CD14-positive monocyte (primary cell): ENCODE data around the gene TNFRSF19. TPM values are rescaled to one million over a fixed set of nuclear protein-coding genes. Genes with fewer than 3 reads are reported as not detected.

Experiments used
- DNase-seq, 3 donors: peaks; one replicate each; pipeline ENCODE4 v3.0.0-alpha.2; 2011 to 2022
- H2AFZ ChIP-seq: 2 replicates; pipeline ENCODE4 v1.6.0; 2012; ENCODE audit warnings: mild to moderate bottlenecking, low read depth, low read length, inconsistent platforms; ENCODE audit not compliant: insufficient read depth, poor library complexity, severe bottlenecking
- H3K27ac ChIP-seq, 2 donors: 1 replicate in 1 of 2; 2 replicates in 1 of 2; pipeline ENCODE4 v1.5.1; 2012 to 2013; ENCODE audit warnings: low read length in 2 of 2, control low read depth in 1 of 2, inconsistent platforms in 1 of 2, low read depth in 1 of 2, mild to moderate bottlenecking in 1 of 2
- H3K27me3 ChIP-seq, 2 donors: one replicate each; pipeline versions ENCODE4 v1.6.0 to v1.6.1; 2011 to 2013; ENCODE audit warnings: low read length in 2 of 2; ENCODE audit not compliant: control insufficient read depth in 2 of 2, insufficient read depth in 2 of 2
- H3K36me3 ChIP-seq, 2 donors: replicated peaks in 1 of 2; 1 replicate in 1 of 2; 2 replicates in 1 of 2; pipeline versions ENCODE4 v1.5.1 to v1.6.1; 2012 to 2013; ENCODE audit warnings: low read length in 2 of 2, control low read depth in 1 of 2, inconsistent platforms in 1 of 2, mild to moderate bottlenecking in 1 of 2; ENCODE audit not compliant: insufficient read depth in 2 of 2, control insufficient read depth in 1 of 2
- H3K4me1 ChIP-seq, 2 donors: 1 replicate in 1 of 2; 2 replicates in 1 of 2; pipeline versions ENCODE4 v1.5.1 to v1.6.1; 2012 to 2013; ENCODE audit warnings: low read length in 2 of 2, control low read depth in 1 of 2, inconsistent platforms in 1 of 2, mild to moderate bottlenecking in 1 of 2, moderate library complexity in 1 of 2; ENCODE audit not compliant: insufficient read depth in 2 of 2, control insufficient read depth in 1 of 2
- H3K4me2 ChIP-seq: replicated peaks from 2 replicates; pipeline ENCODE3; 2012; ENCODE audit warnings: low read length, moderate library complexity, mild to moderate bottlenecking; ENCODE audit not compliant: poor library complexity, severe bottlenecking; ENCODE audit errors: extremely low read depth
- H3K4me3 ChIP-seq, 3 experiments: fragments of 200-600 bp in 1 of 3; sonication (generic) in 1 of 3; replicated peaks in 1 of 3; 1 replicate in 2 of 3; 2 replicates in 1 of 3; pipeline ENCODE4 v1.5.1; 2011 to 2013; ENCODE audit warnings: low read length in 3 of 3, mild to moderate bottlenecking in 3 of 3, control low read depth in 2 of 3, low read depth in 2 of 3, inconsistent platforms in 1 of 3, moderate library complexity in 1 of 3
- H3K79me2 ChIP-seq: 2 replicates; pipeline ENCODE4 v1.6.0; 2012; ENCODE audit warnings: mild to moderate bottlenecking, control low read depth, inconsistent platforms, low read length, moderate library complexity; ENCODE audit not compliant: insufficient read depth
- H3K9ac ChIP-seq: 2 replicates; pipeline ENCODE4 v1.6.0; 2017; ENCODE audit warnings: low read length, mild to moderate bottlenecking; ENCODE audit not compliant: insufficient read depth, poor library complexity, severe bottlenecking
- H3K9me3 ChIP-seq, 2 donors: replicated peaks in 1 of 2; 1 replicate in 1 of 2; 2 replicates in 1 of 2; pipeline versions ENCODE4 v1.5.1 to v1.6.1; 2012 to 2013; ENCODE audit warnings: low read length in 2 of 2, control low read depth in 1 of 2; ENCODE audit not compliant: control insufficient read depth in 1 of 2, insufficient read depth in 1 of 2
- H4K20me1 ChIP-seq: 2 replicates; pipeline ENCODE4 v1.6.0; 2012; ENCODE audit warnings: mild to moderate bottlenecking, low read length, control low read depth, moderate library complexity; ENCODE audit not compliant: insufficient read depth
- H3K27ac Mint-ChIP-seq, 7 donors: one replicate each; pipeline ENCODE4 v1.8.0; 2020; ENCODE audit warnings: mild to moderate bottlenecking in 7 of 7, mixed read lengths in 7 of 7, moderate library complexity in 6 of 7, inconsistent platforms in 2 of 7
- H3K27me3 Mint-ChIP-seq, 3 donors: one replicate each; pipeline ENCODE4 v1.8.0; 2021 to 2022; ENCODE audit warnings: low read depth in 3 of 3, mild to moderate bottlenecking in 3 of 3, mixed read lengths in 3 of 3, moderate library complexity in 3 of 3, inconsistent platforms in 1 of 3
- H3K36me3 Mint-ChIP-seq, 2 donors: one replicate each; pipeline ENCODE4 v1.8.0; 2020; ENCODE audit warnings: mixed read lengths in 2 of 2, inconsistent platforms in 1 of 2, mild to moderate bottlenecking in 1 of 2
- H3K4me1 Mint-ChIP-seq: one replicate; pipeline ENCODE4 v1.8.0; 2020; ENCODE audit warnings: mild to moderate bottlenecking, mixed read lengths
- H3K4me3 Mint-ChIP-seq, 2 donors: one replicate each; pipeline ENCODE4 v1.8.0; 2020; ENCODE audit warnings: mild to moderate bottlenecking in 2 of 2, mixed read lengths in 2 of 2, moderate library complexity in 1 of 2
- H3K9me3 Mint-ChIP-seq, 7 donors: one replicate each; pipeline ENCODE4 v1.8.0; 2020 to 2022; ENCODE audit warnings: mixed read lengths in 7 of 7, mild to moderate bottlenecking in 6 of 7, moderate library complexity in 6 of 7, inconsistent platforms in 2 of 7
- WGBS: methylation state at CpG from one replicate; pipeline ENCODE4 v1.1.5; 2013; ENCODE audit warnings: missing lambda C conversion rate; ENCODE audit not compliant: insufficient coverage; 5-methylcytosine and 5-hydroxymethylcytosine counted together
- intact Hi-C, 2 donors: fragments of 100-400 bp; cut with micrococcal nuclease; formaldehyde crosslinking; loops; one replicate each; pipeline versions ENCODE4 v1.15.0 to v1.15.1; 2023
- polyA plus RNA-seq, 3 donors: library from polyadenylated mRNA; depleted of rRNA in 1 of 3; unstranded in 2 of 3; stranded (reverse) in 1 of 3; fragments of 300-500 nt in 2 of 3; fragments of >200 nt in 1 of 3; fragmentation: Illumina TruSeq in 2 of 3; gene quantifications; 1 replicate in 2 of 3; 2 replicates in 1 of 3; pipeline ENCODE4 v1.2.3, GENCODE V29; 2012 to 2021
- TF ChIP-seq, protein P1 (sequence below): fragments of 200-600 bp; IDR thresholded peaks from one replicate; pipeline ENCODE4 v1.8.0; 2022; ENCODE audit warnings: antibody characterized with exemption, mild to moderate bottlenecking

TNFRSF19 gene
- polyA plus RNA-seq, 3 donors = 0.11 TPM; not detected in 2

DNA sequence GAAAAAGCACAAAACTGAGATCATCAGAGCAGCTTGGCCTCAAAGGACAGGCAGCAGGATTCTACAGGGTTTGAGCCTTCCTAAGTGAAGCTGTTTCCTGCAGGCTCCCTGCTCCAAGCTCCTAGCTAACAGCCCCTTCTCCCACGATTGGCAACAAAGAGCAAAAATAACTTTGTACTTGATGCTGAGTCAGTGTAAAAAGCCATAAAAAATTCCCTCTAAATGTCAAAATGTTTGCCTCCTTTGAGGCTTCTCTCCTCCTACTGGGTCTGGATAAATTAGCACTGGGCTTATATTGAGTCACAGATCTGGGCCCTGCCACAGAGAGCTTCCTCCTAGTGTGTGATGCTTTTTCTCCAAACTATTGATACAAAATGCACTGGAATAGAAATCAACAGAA is 153.3 kb downstream of the TNFRSF19 start:
- Histone ChIP-seq H3K9me3 (no peaks in the 10 kb centered on the region), H3K27ac (no peak overlapping the region), H3K9ac (no peak overlapping the region), H3K79me2 (no peaks in the 10 kb centered on the region), H3K27me3 (no peaks in the 10 kb centered on the region), H2AFZ (no peak overlapping the region), H4K20me1 (no peaks in the 10 kb centered on the region), H3K4me1 (no peaks in the 10 kb centered on the region), H3K4me3 (no peak overlapping the region), H3K36me3 (no peaks in the 10 kb centered on the region), H3K4me2 (no peak overlapping the region)
- Mint-ChIP-seq H3K4me1 (no peaks in the 10 kb centered on the region), H3K9me3 (peaks cover 0 to 2% (median 0%) of the 10 kb centered on the region in 7 donors), H3K27me3 (peaks cover 0 to 4% (median 2%) of the 10 kb centered on the region in 3 donors), H3K4me3 (no peak overlapping the region), H3K36me3 (peaks cover 0 to 4% of the 10 kb centered on the region in 2 donors), H3K27ac (no peak overlapping the region)
- DNase-seq = no peak
- intact Hi-C loops = no loop called here
- WGBS = no CpG with 5 or more reads among the region's 1 CpG
- TF ChIP-seq, protein P1, sequence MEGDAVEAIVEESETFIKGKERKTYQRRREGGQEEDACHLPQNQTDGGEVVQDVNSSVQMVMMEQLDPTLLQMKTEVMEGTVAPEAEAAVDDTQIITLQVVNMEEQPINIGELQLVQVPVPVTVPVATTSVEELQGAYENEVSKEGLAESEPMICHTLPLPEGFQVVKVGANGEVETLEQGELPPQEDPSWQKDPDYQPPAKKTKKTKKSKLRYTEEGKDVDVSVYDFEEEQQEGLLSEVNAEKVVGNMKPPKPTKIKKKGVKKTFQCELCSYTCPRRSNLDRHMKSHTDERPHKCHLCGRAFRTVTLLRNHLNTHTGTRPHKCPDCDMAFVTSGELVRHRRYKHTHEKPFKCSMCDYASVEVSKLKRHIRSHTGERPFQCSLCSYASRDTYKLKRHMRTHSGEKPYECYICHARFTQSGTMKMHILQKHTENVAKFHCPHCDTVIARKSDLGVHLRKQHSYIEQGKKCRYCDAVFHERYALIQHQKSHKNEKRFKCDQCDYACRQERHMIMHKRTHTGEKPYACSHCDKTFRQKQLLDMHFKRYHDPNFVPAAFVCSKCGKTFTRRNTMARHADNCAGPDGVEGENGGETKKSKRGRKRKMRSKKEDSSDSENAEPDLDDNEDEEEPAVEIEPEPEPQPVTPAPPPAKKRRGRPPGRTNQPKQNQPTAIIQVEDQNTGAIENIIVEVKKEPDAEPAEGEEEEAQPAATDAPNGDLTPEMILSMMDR = no peak

DNA sequence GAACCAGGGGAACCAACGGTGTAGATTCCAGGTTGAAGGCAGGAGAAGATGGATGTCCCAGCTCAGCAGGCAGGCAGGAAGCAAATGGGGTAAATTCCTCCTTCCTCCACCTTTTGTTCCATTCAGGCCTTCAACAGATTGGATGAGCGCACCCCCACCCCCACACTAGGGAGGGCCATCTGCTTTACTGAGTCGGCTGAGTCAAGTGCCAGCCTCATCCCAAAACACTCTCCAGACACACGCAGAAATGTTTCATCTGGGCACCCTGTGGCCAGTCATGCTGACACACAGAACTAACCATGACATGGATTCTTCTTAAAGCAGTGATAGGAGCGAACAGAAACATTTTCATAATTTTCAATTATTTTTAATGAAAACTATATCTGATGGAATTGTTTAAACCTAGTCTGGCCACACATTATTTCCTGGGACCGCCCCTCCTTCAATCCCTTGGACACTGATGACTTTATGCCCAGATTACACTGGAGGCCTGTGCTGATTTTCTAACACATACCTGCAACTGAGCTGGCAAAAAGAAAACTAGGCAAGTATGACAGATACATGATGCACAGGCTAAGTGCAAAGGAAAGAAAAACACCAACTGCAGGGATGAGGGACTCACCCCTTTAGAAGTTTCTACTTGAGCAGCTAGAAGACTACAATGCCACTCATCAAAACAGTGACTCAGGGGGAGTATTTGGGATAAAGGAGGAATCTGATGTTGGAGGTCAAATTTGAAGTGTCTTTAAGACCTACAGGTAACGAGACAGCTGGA is 154.2 kb downstream of the TNFRSF19 start:
- Histone ChIP-seq H3K9ac (no peak overlapping the region), H3K36me3 (peaks cover 0 to 5% of the 10 kb centered on the region in 2 donors), H4K20me1 (no peaks in the 10 kb centered on the region), H3K9me3 (no peaks in the 10 kb centered on the region), H3K4me3 (no peak overlapping the region), H3K4me2 (no peak overlapping the region), H3K27ac (no peak overlapping the region), H3K4me1 (no peaks in the 10 kb centered on the region), H3K27me3 (no peaks in the 10 kb centered on the region), H3K79me2 (no peaks in the 10 kb centered on the region), H2AFZ (no peak overlapping the region)
- WGBS = 96% methylated on average over 3 of the region's 7 CpGs
- TF ChIP-seq, protein P1 = no peak
- H3K27me3 Mint-ChIP-seq = peaks cover 0 to 5% (median 2%) of the 10 kb centered on the region in 3 donors
- peaks cover 0 to 2% (median 0%) of the 10 kb centered on the region in 7 donors for H3K9me3 Mint-ChIP-seq
- intact Hi-C loops = no loop called here
- DNase-seq = no peak
- H3K36me3 Mint-ChIP-seq = peaks cover 5% of the 10 kb centered on the region in 2 donors
- no peak overlapping the region for H3K27ac Mint-ChIP-seq
- H3K4me3 Mint-ChIP-seq = no peak overlapping the region
- no peaks in the 10 kb centered on the region for H3K4me1 Mint-ChIP-seq

Other genes starting within 250 kb of the TNFRSF19 start
- 1 to 10 TPM; 1.7 to 2.7 (median 2.2) TPM for gene SACS, start 136.7 kb upstream of the TNFRSF19 start, polyA plus RNA-seq